Measurements from ENCODE around the gene PRPSAP1.

PRPSAP1 gene

DNA sequence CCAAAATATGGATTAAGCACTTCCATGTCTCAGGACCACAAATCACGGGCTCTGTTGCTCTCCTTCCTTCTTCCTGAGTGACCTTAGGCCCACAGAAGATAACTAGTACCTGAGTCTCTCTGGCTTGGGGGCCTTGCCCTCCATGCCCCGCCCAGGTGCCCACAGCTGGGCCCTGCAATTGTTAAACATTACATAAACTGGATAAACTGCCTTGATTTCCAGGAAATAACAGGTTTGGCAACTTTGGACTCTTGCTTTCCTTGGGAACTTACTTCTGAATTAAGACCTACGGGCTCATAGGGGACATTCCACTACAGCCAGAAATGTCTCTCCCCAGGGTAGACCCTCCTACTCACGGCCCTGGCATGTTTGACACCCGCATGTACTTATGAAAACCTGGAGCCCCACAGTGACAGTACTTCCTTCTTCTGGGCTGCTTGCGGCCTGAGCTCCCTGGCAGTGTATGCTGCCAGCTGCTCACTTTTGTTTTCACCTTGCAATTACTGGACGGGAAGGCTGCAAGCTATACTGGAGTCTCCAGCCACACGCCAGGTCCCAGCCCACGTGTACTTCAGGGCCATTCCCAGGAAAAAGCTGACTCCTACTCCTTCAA lies 90.9 kb downstream of the PRPSAP1 start:
- peak; percentile 80 for DNase-seq (ENCODE audit: low read depth)
- no peak overlapping the region for H3K4me3 ChIP-seq (ENCODE audit: low read depth, low read length)
- TF ChIP-seq, protein P1, sequence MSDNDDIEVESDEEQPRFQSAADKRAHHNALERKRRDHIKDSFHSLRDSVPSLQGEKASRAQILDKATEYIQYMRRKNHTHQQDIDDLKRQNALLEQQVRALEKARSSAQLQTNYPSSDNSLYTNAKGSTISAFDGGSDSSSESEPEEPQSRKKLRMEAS (IDR thresholded peaks at IDR 0.05; ENCODE audit: low read depth, low read length): peak; percentile 53; the same call in 1 of the 2 replicates
- no peak for TF ChIP-seq MYC (IDR thresholded peaks at IDR 0.05; ENCODE audit: low read depth, low read length)

DNA sequence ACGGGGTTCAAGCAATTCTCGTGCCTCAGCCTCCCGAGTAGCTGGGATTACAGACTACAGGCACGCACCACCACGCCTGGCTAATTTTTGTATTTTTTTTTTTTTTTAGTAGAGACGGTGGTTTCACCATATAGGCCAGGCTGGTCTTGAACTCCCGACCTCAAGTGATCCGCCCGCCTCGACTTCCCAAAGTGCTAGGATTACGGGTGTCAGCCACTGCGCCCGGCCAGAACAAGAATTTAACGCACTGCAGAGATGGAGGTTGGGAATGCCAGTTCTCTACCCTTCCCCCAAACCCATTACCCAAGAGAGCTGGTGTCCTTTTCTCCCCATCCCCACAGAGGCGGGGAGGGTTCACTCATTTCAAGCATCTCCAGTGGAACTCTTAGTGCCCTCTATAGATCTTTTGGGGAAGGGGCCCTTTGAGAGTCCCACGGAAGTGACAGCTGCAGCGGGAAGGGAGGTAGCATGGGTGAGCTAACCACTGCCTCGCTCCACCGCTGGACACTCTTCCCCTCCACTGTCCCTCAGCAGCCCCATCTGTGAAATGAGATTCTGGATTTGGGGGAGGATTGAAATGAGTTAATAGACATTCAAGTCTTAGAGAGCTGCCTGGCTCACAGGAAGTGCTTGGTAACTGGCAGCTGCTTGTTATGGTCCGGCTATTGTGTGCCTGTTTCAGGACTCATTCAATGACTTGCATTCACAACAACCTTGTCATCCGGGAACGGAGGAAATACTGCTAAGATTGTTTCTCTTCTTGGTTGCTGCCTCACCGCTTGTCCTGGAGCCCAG lies 92.1 kb downstream of the PRPSAP1 start:
- H3K4me3 ChIP-seq (ENCODE audit: low read depth, low read length): no peak overlapping the region
- TF ChIP-seq, protein P1 (IDR thresholded peaks at IDR 0.05; ENCODE audit: low read depth, low read length): no peak
- TF ChIP-seq MYC (IDR thresholded peaks at IDR 0.05; ENCODE audit: low read depth, low read length) (no peak), POLR2A (IDR thresholded peaks at IDR 0.05; ENCODE audit: extremely low read depth, insufficient read length) (no peak)
- TF ChIP-seq, protein P2, sequence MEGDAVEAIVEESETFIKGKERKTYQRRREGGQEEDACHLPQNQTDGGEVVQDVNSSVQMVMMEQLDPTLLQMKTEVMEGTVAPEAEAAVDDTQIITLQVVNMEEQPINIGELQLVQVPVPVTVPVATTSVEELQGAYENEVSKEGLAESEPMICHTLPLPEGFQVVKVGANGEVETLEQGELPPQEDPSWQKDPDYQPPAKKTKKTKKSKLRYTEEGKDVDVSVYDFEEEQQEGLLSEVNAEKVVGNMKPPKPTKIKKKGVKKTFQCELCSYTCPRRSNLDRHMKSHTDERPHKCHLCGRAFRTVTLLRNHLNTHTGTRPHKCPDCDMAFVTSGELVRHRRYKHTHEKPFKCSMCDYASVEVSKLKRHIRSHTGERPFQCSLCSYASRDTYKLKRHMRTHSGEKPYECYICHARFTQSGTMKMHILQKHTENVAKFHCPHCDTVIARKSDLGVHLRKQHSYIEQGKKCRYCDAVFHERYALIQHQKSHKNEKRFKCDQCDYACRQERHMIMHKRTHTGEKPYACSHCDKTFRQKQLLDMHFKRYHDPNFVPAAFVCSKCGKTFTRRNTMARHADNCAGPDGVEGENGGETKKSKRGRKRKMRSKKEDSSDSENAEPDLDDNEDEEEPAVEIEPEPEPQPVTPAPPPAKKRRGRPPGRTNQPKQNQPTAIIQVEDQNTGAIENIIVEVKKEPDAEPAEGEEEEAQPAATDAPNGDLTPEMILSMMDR (IDR thresholded peaks at IDR 0.05; ENCODE audit: low read depth, low read length): no peak
- DNase-seq (ENCODE audit: low read depth): no peak

DNA sequence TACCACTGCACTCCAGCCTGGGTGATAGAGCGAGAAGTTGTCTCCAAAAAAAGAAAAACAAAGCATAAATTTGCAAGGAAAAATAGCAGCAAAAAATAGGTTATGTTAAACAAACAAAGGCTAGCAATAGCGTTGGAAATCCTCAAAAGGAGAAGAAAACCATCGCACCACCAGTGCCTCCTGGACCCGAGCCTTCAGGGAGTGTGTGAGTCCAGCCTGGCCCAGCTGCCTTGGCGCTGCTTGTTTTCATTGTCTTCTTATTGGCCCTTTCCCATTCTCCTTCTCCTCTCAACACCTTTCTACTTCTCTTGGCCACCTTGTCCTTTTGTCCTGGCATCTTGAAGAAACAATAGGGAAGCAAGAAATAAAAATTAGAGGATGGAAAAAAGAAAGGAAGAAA lies 93.0 kb downstream of the PRPSAP1 start:
- no peak for DNase-seq (ENCODE audit: low read depth)
- H3K4me3 ChIP-seq (ENCODE audit: low read depth, low read length): no peak overlapping the region
- no peak for TF ChIP-seq MYC (IDR thresholded peaks at IDR 0.05; ENCODE audit: low read depth, low read length)
- TF ChIP-seq POLR2A (IDR thresholded peaks at IDR 0.05; ENCODE audit: extremely low read depth, insufficient read length): no peak
- TF ChIP-seq, protein P2 (IDR thresholded peaks at IDR 0.05; ENCODE audit: low read depth, low read length): no peak
- TF ChIP-seq, protein P1 (IDR thresholded peaks at IDR 0.05; ENCODE audit: low read depth, low read length): no peak

DNA sequence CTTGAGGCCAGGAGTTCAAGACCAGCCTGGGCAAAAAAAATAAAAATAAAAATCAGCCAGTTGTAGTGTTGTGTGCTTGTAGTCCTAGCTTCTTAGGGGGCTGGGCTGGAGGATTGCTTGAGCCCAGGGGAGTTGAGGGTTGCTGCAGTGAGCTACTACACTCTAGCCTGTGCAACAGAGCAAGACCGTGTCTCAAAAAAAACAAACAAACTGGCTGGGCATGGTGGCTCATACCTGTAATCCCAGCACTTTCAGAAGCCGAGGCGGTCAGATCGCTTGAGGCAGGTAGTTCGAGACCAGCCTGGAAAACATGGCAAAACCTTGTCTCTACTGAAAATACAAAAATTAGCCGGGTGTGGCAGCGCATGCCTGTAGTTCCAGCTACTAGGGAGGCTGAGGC lies 93.5 kb downstream of the PRPSAP1 start:
- DNase-seq (ENCODE audit: low read depth): no peak
- no peak for TF ChIP-seq POLR2A (IDR thresholded peaks at IDR 0.05; ENCODE audit: extremely low read depth, insufficient read length)
- TF ChIP-seq, protein P2 (IDR thresholded peaks at IDR 0.05; ENCODE audit: low read depth, low read length): no peak
- TF ChIP-seq, protein P1 (IDR thresholded peaks at IDR 0.05; ENCODE audit: low read depth, low read length): no peak
- TF ChIP-seq MYC (IDR thresholded peaks at IDR 0.05; ENCODE audit: low read depth, low read length): no peak
- H3K4me3 ChIP-seq (ENCODE audit: low read depth, low read length): no peak overlapping the region

Data from NB4 (cell line).